GM18909 (cell line): ENCODE measurements around the gene VAC14.

Source experiments
- ATAC-seq: cut with Tn5 transposase; IDR thresholded peaks from one replicate; pipeline ENCODE4 v1.9.1; 2021; ENCODE audit warnings: mild to moderate bottlenecking; ENCODE audit not compliant: unreplicated experiment, poor library complexity

Gene VAC14

DNA sequence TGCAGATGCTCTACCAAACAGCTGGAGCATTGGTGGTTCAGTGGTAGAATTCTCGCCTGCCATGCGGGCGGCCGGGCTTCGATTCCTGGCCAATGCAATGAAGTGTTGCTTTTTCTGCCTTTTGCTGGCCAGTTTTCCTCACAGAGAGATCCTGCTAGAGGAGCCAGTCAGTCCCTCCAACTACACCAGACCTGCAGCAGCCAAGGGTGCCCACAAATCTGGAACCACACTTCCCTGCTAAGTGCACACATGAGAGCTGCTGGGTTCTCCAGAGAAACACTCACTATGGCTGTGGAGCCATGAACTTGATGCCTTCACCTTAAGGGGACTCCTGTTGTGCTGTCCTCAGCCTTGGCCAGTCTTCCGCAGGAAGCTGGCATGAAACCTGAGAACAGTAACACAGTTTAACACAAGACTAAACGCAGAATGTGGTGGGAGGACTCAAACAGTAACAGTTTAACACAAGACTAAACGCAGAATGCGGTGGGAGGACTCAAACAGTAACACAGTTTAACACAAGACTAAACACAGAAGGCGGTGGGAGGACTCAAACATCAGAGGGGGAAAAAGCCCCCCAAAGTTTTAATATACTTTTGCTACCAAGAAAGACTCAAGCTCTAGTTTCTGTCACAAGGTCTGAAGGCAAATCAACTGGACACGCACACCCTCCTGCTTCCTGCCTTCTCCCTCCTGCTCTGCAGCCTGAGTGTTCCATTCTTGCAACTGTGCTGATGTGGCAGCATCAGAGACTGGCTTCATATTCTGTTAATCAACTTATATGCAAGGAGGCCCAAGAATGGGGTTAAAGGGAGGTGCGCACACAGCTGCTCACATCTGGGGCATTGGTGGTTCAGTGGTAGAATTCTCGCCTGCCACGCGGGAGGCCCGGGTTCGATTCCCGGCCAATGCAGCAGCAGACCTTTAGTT lies 12.0 kb downstream of the VAC14 start:
- no peak for ATAC-seq

DNA sequence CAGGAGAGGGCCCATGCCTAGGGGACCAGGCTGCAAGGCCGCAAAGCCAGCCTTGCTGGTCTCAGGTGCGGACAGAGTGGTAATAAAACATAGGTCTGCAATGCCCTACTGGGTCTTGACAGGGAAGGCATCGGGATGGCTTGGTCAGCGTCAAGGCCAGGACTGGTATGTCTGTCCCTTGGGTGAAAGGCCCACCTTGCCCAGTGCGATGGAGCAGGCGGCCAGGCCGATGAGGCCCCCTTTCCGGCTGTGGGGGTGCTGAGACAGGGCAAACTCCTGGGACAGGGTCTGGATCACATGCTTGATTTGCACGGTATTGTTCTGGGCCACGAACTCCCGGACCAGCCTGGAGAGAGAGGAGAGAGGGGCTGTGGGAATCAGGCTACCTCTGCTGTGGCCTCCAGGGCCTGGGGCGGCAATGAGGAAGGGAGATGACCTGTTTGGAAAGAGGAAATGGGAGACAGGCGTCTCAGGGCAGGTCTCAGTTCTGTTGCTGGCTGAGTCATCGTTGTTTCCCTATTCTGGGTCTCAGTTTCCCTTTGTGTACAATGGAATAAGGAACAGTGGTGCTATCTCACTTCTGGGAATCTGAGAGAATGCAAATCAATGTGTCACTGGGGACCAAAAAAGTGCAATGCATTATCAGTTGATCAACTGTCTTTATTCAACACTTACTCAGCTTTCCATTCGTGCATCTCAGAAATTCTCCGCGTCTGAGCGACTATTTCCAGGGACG lies 14.8 kb downstream of the VAC14 start:
- no peak for ATAC-seq

DNA sequence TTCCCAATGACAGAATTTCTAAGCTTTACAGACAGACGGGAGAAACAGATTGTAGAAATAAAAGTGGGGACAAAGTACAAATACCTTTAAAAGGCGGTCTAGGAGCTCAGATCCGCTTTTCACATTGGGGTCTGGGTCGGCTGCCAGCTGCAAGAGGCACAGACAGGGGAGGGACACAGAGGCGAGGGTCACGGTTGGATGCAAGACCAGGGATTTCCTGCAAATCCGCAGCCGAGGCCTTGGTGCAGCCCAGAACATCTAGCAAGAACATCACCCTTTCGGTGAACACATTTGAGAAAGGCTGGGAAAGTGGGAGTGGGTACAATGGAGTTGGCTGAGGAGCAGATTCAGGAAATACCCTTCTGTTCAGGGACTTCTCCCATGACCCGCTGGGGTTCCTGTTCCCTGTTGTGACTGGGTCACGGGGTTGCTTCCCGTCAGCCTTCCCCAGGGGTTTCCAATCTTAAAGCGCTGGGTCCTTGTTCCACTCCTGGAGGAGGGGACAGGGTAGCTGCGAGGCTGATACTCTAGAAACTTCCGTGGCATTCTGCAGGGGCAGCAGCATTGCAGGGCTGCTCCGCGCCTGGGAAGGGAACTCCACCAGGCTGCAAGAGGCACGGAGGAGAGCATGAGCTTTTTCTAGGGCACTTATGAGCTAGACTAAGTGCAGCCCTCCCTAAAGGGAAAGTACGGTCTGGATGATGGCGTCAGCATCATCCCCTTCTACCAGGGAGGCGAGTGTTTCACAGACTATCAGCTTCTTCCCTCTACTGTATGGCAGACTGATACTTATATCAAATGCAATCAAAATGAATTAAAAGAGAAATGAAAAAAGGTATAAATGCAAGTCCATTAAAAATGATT lies 16.0 kb downstream of the VAC14 start:
- ATAC-seq, result no peak

DNA sequence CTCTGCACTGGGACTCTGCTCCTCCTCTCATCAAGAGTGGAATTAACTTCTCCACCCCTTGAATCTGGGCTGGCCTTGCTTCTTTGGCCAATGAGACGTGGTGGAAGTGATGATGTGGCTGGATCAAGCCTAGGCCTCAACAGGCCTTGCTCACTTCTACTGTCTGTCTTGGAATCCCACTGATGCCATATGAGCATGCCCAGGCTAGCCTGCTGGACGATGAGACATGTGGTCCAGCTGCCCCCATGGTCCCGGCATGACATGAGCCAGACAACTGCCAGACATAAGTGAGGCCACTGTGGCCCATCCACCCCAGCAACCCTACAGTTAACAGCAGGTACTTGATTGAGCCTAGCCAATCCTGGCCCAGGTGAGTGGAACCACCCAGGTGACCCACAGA lies 18.7 kb downstream of the VAC14 start:
- no peak for ATAC-seq

DNA sequence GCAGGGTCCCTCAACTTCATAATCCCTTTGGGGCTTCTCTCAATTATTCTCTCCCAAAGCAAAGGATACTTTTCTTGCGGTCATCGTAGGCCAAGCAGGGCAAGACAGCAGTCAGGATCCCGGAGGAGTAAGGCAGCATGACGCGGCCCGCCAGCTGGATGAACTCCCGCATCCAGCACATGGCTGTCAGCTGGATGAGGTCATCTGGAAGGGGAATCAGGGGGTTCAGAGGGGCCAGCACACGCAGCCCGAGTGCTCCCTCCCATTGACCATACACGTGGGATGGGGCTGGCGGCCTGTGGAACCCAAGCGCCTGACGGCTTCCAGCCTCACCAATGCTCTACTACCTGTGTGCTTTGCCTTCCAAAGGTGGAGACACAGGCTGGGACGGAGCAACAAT lies 19.2 kb downstream of the VAC14 start:
- no peak for ATAC-seq

DNA sequence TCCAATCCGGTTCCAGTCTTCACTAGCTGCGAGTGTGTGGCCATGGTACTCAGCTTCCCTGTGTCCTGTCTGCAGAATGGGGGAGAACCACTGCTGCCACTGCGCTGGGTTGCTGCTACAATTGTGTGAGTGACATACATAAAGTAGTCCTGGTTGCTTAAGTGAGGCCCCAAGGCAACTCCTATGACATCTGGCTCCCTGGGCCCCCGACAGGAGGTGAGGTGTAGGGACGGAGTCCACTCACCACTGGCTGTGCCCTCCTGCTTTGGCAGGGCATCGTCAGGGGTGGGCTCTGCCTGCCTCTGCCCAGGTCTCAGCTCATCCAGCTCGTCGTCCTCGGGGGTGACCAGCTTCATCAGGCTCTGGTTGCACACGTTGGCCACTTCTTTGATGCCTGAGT lies 20.4 kb downstream of the VAC14 start:
- no peak for ATAC-seq

DNA sequence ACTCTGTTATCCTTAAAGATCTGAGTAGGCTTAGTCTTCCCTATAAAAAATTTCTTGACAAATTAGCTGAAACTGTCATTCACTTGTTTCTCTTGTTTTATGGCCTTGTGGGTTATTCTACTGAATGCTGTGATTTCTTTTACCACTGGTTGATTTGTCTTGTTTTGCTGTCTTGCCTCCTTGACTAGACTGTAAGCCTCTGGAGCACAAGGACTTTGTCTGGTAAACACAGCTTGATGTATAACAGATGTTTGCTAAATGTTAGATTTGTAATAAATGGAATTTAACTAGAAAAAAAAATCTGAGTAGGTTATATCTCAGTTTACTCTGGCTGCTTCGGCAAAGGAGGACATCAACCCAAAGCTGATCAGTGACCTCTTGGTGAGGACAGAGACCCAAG lies 21.6 kb downstream of the VAC14 start:
- no peak for ATAC-seq

DNA sequence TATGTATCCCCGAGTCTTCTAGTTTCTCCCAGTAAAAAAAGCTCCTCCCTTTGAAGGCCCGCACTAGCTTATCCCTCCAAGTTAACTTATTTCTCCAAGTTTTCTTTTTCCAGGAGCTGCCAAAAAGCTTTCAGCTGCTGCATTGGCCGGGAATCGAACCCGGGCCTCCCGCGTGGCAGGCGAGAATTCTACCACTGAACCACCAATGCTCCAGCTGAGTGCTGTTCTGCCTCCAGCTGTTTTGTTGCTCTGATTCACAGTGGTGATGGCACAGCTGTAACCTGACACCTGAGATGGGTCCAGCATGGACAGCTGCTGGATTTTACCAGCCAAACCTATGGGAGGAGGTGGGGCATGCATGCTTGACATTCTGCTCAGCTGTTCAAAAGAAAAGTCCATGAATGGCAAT lies 22.1 kb downstream of the VAC14 start:
- ATAC-seq, result no peak

DNA sequence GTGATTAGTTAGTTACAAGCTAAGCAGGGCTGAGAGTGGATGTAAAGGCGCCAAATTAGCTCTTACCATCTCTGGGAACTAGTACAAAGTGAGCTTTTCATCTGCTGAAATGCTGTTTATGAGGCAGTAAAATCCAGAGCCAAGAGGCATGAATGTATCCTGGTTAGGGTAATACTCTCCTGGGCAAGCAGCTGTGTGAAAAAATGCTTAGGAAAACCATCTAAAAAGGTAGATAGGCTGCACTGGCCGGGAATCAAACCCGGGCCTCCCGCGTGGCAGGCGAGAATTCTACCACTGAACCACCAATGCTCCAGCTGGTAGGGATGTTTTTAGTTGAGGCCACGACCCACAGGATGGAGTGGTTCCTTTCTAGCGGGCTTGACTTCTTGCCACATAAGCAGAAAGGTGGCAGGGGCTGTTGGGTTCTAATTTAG lies 23.0 kb downstream of the VAC14 start:
- no peak for ATAC-seq

DNA sequence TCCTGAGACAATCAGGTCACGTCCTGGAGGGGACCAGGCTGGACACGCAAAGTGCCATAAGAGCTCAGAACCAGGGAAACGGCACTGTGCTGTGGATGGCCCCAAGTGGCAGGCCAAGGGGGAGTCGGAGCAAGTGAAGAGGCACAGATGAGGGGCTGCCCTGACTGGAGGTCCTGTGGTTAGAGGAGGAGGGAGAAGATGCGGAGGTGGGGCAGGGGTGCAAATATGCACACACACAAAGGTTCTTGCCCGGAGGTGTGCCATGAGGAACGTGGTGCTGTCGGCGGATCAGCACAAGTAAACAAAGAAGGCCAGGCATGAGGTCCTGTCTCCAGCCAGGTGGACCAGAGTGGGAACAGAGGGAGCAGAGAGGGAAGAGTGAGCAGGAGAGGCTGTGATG lies 23.5 kb downstream of the VAC14 start:
- no peak for ATAC-seq

DNA sequence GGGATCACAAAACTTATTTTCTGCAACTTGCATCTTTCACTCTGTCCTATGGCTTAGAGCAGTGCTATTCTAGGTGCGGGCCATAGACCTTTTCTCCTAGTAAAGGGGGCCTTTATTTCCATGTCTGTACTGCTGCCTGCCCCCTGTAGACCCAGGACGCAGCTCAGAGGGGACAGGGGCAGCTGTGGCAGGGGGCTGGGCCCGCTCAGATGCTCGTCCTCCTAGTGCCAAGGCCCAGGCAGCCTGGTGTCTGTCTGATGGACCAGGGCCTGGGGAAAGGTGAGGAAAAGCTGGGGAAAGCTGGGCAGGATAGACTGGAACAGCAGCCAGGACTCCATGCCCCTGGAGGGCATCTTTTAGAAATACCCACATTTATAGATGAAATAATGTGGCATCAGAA lies 25.6 kb downstream of the VAC14 start:
- ATAC-seq, result no peak

DNA sequence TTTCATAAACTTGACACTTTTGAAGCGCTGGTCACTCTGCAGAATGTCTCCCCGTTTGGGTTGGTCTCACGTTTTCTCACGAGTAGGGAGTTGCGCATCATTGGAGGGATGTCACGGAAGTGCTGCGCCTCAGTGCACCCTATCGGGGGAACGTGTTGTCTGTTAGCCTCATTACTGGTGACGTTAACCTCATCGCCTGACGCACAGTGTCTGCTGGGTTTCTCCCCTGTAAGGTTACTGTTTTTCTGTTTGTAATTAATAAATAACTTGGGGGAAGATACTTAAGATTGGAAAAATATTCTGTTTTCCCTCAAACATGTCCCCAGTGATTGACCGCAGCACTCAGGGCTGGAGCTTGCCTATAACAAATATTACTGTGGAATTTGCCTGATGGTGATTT lies 26.7 kb downstream of the VAC14 start:
- no peak for ATAC-seq

DNA sequence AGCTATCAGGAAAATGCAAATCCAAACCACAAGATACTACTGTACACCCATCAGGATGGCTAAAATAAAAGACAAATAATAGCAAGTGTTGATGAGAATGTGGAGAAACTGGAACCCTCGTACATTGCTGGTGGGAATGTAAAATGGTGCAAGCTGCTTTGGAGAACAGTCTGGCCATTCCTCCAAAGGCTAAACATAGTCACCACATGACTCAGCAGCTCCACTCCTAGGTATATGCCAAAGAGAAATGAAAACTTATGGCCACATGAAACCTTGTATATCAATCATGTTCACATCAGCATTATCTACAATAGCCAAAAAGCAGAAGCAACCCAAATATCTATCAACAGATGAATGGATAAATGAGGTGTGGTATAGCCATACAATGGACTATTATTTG lies 28.5 kb downstream of the VAC14 start:
- no peak for ATAC-seq

DNA sequence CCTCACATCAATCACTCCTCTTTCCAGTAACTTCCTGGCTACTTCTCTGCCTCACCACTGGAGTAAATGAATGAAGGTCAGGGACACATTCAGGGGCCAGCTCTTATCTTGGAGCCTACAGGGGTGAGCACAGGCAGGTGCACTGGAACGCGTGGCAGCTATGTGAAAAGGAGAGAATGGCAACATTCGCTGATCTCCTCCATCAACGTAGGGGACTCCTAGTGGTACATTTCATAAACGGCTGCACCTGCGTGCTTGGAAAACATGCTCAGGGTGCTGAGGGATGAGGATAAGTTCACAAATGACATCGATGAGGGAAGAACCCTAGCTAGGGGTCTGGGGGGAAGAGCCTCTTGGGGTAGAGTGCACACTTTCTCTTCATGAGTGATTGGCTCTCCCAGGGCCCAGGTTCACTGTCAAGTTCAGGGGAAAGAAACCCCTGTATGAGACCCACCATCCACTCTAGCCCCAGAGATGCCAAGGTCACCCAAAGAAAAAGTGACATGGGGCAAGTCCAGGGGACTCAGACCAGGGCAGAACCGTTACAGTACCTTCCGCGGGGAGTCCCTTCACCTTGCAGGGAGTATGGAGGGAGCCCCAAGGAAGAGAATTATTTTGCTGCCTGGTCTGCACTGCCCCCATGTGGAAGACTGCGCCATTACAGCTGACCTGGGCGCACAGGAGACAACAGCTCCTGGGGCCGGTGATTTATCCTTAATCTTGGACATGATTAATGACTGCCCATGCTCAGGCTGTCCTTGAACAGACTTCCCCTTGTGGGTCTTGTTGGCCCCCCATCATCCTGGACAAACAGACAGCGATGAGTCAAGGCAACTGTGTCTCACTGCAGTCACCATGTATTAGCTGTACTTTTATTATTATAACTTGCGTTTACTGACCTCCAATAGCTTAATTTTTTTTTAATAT lies 30.1 kb downstream of the VAC14 start:
- ATAC-seq, result no peak

DNA sequence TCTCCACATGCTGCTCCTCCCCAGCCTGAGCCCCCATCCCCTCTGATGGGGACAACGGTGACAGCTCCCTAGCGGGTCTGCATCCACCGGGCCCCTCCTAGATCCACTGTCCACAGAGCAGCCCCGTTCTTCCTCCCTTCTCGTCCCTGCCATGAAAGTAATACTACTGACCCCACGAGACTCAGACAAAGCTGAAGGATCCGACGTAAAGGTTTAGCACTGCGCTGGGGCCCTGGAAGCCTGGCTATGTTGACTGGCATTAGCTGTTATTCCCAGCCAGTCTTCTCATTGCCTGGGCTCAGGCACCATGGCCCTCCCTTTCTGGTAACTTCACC lies 30.7 kb downstream of the VAC14 start:
- no peak for ATAC-seq

DNA sequence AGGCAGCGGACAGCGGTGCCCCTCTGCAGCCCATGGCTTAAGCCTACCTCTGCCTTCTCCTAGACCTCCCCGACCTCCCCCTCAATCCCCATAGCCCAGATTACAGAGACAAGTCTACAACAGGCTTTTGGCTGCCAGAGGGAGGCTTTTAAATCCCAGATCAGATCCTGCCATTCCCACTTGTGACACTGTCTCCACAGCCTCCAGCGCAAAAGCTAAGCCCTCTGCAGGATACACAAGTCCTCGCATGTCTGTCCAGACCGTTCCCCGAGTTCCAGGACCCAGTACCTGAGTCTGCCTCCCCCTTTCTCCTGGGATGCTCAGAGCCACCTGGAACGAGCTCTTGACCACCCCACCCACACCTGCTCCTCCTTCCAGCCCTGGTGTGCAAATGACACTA lies 31.2 kb downstream of the VAC14 start:
- ATAC-seq, result no peak

DNA sequence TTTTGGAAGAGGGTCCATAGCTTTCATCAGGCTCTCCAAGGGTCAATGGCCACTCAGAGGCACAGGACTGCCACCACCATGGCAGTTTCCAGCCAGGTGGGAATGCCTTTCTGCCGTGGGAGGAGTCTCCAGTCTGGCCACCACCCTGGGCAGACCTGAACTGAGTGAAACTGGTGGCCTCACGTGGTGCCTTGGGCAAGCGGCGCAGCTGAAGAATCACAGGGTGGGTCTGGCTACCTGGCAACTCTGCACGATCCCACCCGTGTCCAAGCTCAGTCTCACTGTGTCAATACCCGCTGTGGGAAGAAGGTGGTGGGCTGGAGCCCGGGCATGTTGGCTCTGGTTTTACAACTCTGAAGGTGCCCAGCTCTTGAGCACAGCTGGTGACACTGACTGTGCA lies 31.8 kb downstream of the VAC14 start:
- ATAC-seq, result no peak

DNA sequence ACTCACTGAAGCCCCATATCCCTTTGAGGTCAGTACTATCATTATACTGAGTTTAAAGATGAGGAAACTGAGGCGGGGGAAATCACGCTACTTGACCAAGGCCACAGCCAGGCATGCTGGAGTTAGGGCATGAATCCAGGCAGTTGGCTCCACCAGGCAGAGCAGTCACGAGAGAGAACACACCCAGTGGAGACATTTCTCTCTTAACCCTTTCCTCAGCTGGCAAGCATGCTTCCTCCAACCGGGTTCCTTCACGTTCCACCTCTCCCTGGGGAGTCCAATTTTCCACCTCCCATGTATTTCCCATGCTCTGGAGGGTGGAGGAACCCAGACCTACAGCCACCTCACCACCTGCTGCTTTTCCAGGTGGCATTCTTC lies 32.8 kb downstream of the VAC14 start:
- no peak for ATAC-seq

DNA sequence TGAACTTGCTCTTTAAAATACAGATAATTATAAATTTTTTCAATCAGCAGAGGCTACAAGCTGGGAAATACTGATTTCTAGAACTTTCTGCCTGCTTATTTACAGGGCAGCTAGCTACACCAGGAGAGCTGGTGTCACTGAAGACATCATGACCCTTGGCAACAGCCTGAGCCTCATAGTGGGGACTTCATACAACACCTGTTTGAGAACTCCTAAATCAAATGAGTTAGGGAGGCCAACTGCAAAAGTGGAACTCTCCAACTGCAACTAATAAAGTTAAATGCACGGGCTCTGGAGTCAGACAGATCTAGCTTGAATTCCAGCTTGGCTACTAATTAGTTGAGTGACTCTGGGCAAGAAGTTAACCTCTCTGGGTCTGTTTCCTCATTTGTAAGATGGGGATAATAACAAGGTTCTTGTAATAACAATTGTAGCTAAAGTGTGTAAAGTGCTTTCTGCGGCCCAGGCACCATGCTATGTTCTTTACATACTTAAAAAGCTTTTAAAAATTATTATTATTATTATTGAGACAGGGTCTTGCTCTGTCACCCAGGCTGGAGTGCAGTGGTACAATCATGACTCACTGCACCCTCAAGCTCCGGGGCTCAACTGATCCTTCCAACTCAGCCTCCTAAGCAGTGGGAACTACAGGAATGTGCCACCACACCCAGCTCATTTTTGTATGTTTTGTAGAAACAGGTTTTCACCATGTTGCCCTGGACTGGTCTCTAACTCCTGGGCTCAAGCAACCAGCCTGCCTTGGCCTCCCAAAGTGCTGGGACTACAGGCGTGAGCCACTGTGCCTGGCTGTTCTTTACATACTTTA lies 33.4 kb downstream of the VAC14 start:
- no peak for ATAC-seq
